Measurements from ENCODE around the gene FAIM2. TPM values are rescaled to one million over a fixed set of nuclear protein-coding genes. Genes with fewer than 3 reads are reported as not detected.

The FAIM2 gene
- total and polyA plus RNA-seq, 10 of the 15 experiments (the other 5 are each of a cell fraction or from before 2014, with no cell fraction given): not detected

DNA sequence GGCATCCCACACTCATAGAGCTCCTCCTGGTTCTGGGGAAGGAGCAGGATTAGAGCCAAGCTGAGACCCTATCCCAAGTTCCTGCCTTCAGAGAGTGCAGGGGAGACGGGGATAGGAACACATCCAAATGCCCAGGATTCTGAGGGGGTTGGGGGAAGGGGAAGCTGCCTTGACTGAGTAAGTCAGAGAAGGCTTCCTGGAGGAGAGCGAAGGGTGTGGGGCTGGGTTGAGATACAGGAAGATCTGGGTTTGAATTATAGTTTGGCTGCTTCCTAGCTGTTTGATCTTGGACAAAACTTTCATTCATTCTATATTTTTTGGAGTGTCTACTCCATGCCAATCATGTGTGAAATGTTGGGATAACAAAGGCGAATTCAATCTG lies 38.8 kb upstream of the FAIM2 start:
- Histone ChIP-seq H3K36me3 (ENCODE audit: control insufficient read depth in 2 of 2, insufficient read depth in 2 of 2, low read length in 1 of 2) (no peaks in the 10 kb centered on the region), H3K27me3 (replicated peaks in 1 of 2; ENCODE audit: control insufficient read depth in 2 of 2, insufficient read depth in 2 of 2, low read length in 1 of 2) (no peaks in the 10 kb centered on the region), H2AFZ (ENCODE audit: control insufficient read depth, low read depth, low read length) (no peak overlapping the region), H3K9me3 (replicated peaks; ENCODE audit: control insufficient read depth, insufficient read depth, low read length) (no peaks in the 10 kb centered on the region), H4K20me1 (ENCODE audit: control insufficient read depth, insufficient read depth) (no peaks in the 10 kb centered on the region), H3K4me3 (no peak overlapping the region), H3K9ac (ENCODE audit: control insufficient read depth, insufficient read depth, low read length) (no peak overlapping the region), H3K27ac (ENCODE audit: control insufficient read depth, insufficient read depth) (no peak overlapping the region), H3K4me1 (ENCODE audit: control insufficient read depth, insufficient read depth, low read length) (no peaks in the 10 kb centered on the region), H3K79me2 (ENCODE audit: control insufficient read depth, insufficient read depth, low read length) (no peaks in the 10 kb centered on the region), H3K4me2 (ENCODE audit: control insufficient read depth, insufficient read depth) (no peak overlapping the region)
- DNase-seq (ENCODE audit: low read depth, low spot score) (no peak), FAIRE-seq (no peak), ATAC-seq (no peak)
- WGBS (ENCODE audit: insufficient coverage, insufficient replicate concordance, low lambda C conversion rate, missing lambda C conversion rate): 39% methylated on average over 3 of the region's 3 CpGs
- SMC1A ChIA-PET (ENCODE audit: uncharacterized antibody, unreplicated experiment): no interaction called here
- in situ Hi-C loops (cut with MboI): no loop called here
- RAD21 ChIA-PET (ENCODE audit: unreplicated experiment): no interaction called here
- POLR2A ChIA-PET: interaction anchor here (0.5 kb wide), 1 partner anchor 722 kb away, joined by 7 read pairs; no protein-coding TSS in a partner anchor
- intact Hi-C loops (cut with micrococcal nuclease; ENCODE audit: unreplicated experiment): no loop called here
- CTCF ChIA-PET: interaction anchor here (1.0 to 2.0 kb wide), 4 partner anchors 11 to 75 kb away, joined by 3 to 8 read pairs (median 3); no protein-coding TSS in a partner anchor
- BruUV-seq (replicated peaks): no TSS peak
- TF ChIP-seq, protein P1, sequence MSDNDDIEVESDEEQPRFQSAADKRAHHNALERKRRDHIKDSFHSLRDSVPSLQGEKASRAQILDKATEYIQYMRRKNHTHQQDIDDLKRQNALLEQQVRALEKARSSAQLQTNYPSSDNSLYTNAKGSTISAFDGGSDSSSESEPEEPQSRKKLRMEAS (IDR thresholded peaks at IDR 0.05; ENCODE audit: low read depth, low read length): no peak
- TF ChIP-seq JUND (IDR thresholded peaks at IDR 0.05; ENCODE audit: low read depth, low read length): no peak
- TF ChIP-seq LARP7 (IDR thresholded peaks at IDR 0.05): no peak
- TF ChIP-seq, protein P2, sequence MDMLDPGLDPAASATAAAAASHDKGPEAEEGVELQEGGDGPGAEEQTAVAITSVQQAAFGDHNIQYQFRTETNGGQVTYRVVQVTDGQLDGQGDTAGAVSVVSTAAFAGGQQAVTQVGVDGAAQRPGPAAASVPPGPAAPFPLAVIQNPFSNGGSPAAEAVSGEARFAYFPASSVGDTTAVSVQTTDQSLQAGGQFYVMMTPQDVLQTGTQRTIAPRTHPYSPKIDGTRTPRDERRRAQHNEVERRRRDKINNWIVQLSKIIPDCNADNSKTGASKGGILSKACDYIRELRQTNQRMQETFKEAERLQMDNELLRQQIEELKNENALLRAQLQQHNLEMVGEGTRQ (IDR thresholded peaks at IDR 0.05; ENCODE audit: borderline replicate concordance, low read depth, low read length): no peak
- TF ChIP-seq, protein P3, sequence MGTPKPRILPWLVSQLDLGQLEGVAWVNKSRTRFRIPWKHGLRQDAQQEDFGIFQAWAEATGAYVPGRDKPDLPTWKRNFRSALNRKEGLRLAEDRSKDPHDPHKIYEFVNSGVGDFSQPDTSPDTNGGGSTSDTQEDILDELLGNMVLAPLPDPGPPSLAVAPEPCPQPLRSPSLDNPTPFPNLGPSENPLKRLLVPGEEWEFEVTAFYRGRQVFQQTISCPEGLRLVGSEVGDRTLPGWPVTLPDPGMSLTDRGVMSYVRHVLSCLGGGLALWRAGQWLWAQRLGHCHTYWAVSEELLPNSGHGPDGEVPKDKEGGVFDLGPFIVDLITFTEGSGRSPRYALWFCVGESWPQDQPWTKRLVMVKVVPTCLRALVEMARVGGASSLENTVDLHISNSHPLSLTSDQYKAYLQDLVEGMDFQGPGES (IDR thresholded peaks at IDR 0.05): no peak
- TF ChIP-seq RELA (IDR thresholded peaks at IDR 0.05; ENCODE audit: borderline replicate concordance, partially characterized antibody): no peak
- TF ChIP-seq ZNF622 (IDR thresholded peaks at IDR 0.05): no peak
- TF ChIP-seq SP1 (IDR thresholded peaks at IDR 0.05; ENCODE audit: low read depth, low read length): no peak
- no peak for TF ChIP-seq NRF1 (conservative IDR thresholded peaks at IDR 0.05; ENCODE audit: low read depth, low read length)
- TF ChIP-seq HDAC2 (IDR thresholded peaks at IDR 0.05): no peak
- TF ChIP-seq, protein P4, sequence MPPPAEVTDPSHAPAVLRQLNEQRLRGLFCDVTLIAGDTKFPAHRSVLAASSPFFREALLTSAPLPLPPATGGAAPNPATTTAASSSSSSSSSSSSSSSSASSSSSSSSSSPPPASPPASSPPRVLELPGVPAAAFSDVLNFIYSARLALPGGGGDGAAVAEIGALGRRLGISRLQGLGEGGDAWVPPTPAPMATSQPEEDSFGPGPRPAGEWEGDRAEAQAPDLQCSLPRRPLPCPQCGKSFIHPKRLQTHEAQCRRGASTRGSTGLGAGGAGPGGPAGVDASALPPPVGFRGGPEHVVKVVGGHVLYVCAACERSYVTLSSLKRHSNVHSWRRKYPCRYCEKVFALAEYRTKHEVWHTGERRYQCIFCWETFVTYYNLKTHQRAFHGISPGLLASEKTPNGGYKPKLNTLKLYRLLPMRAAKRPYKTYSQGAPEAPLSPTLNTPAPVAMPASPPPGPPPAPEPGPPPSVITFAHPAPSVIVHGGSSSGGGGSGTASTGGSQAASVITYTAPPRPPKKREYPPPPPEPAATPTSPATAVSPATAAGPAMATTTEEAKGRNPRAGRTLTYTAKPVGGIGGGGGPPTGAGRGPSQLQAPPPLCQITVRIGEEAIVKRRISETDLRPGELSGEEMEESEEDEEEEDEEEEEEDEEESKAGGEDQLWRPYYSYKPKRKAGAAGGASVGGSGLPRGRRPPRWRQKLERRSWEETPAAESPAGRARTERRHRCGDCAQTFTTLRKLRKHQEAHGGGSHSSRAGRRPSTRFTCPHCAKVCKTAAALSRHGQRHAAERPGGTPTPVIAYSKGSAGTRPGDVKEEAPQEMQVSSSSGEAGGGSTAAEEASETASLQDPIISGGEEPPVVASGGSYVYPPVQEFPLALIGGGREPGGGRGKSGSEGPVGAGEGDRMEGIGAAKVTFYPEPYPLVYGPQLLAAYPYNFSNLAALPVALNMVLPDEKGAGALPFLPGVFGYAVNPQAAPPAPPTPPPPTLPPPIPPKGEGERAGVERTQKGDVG (CRISPR knock-in tag; IDR thresholded peaks at IDR 0.05): no peak
- no peak for TF ChIP-seq MYC (IDR thresholded peaks at IDR 0.05; ENCODE audit: insufficient read depth, insufficient read length, insufficient replicate concordance, low read length, severe bottlenecking)
- no peak for TF ChIP-seq RBBP5 (conservative IDR thresholded peaks at IDR 0.05)
- TF ChIP-seq CBFB (IDR thresholded peaks at IDR 0.05; ENCODE audit: low read depth): no peak
- TF ChIP-seq, protein P5, sequence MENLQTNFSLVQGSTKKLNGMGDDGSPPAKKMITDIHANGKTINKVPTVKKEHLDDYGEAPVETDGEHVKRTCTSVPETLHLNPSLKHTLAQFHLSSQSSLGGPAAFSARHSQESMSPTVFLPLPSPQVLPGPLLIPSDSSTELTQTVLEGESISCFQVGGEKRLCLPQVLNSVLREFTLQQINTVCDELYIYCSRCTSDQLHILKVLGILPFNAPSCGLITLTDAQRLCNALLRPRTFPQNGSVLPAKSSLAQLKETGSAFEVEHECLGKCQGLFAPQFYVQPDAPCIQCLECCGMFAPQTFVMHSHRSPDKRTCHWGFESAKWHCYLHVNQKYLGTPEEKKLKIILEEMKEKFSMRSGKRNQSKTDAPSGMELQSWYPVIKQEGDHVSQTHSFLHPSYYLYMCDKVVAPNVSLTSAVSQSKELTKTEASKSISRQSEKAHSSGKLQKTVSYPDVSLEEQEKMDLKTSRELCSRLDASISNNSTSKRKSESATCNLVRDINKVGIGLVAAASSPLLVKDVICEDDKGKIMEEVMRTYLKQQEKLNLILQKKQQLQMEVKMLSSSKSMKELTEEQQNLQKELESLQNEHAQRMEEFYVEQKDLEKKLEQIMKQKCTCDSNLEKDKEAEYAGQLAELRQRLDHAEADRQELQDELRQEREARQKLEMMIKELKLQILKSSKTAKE (IDR thresholded peaks at IDR 0.05; ENCODE audit: low read depth, poor library complexity, severe bottlenecking): no peak
- no peak for TF ChIP-seq DPF2 (IDR thresholded peaks at IDR 0.05)
- TF ChIP-seq KAT2A (conservative IDR thresholded peaks at IDR 0.05; ENCODE audit: control insufficient read depth, low read depth, low read length): no peak

Data from GM12878 (cell line).